Ishikawa (cell line): ENCODE results near the gene SLIT3.

Source experiments
- CREB1 ChIP-seq: IDR thresholded peaks from 2 replicates; pipeline ENCODE4 v1.6.1; 2012; ENCODE audit warnings: low read depth
- EGR1 ChIP-seq: IDR thresholded peaks from 2 replicates; pipeline ENCODE4 v1.6.1; 2012
- EP300 ChIP-seq: IDR thresholded peaks from 2 replicates; pipeline ENCODE4 v1.6.1; 2012; ENCODE audit warnings: borderline replicate concordance
- MAX ChIP-seq: IDR thresholded peaks from 2 replicates; pipeline ENCODE4 v1.6.1; 2012
- RAD21 ChIP-seq: IDR thresholded peaks from 2 replicates; pipeline ENCODE4 v1.6.1; 2012; ENCODE audit warnings: low read depth
- TCF12 ChIP-seq: IDR thresholded peaks from 2 replicates; pipeline ENCODE4 v1.6.1; 2012; ENCODE audit warnings: low read depth
- YY1 ChIP-seq: IDR thresholded peaks from 2 replicates; pipeline ENCODE4 v1.6.1; 2012; ENCODE audit warnings: low read depth
- TF ChIP-seq, protein P1 (sequence below): IDR thresholded peaks from 2 replicates; pipeline ENCODE4 v1.6.1; 2012; ENCODE audit warnings: low read depth, mild to moderate bottlenecking

DNA sequence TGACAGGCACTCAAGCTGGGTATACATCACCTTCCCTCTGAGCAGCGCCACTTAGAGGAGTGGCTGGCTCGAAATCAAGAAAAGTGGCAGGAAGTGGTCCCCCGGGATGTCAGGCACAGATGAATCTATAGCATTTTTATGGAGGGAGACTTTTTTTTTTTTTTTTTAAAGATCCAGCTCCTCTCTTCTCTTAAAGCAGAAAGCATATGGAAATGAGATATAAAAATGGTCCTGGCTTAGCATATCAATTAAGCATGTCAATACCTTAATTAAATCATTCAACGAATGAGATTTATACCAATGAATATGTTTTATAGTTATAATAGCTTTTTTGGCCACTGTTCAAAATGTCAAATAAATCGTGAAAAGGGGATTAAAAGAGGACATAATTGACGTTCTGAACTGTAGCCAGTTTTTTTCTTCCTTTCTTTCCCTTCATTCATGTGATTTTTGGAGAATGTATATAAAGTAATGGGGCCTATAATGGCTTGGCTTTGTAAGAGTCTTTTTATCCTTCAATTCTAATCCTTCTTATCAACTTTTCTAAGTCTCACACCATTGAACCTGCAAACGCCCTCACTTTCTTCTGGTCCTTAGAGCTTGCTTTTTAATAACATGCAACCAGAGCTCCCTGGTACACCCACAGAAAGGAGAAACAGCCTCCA is 402.6 kb downstream of the SLIT3 start:
- TF ChIP-seq, protein P1, sequence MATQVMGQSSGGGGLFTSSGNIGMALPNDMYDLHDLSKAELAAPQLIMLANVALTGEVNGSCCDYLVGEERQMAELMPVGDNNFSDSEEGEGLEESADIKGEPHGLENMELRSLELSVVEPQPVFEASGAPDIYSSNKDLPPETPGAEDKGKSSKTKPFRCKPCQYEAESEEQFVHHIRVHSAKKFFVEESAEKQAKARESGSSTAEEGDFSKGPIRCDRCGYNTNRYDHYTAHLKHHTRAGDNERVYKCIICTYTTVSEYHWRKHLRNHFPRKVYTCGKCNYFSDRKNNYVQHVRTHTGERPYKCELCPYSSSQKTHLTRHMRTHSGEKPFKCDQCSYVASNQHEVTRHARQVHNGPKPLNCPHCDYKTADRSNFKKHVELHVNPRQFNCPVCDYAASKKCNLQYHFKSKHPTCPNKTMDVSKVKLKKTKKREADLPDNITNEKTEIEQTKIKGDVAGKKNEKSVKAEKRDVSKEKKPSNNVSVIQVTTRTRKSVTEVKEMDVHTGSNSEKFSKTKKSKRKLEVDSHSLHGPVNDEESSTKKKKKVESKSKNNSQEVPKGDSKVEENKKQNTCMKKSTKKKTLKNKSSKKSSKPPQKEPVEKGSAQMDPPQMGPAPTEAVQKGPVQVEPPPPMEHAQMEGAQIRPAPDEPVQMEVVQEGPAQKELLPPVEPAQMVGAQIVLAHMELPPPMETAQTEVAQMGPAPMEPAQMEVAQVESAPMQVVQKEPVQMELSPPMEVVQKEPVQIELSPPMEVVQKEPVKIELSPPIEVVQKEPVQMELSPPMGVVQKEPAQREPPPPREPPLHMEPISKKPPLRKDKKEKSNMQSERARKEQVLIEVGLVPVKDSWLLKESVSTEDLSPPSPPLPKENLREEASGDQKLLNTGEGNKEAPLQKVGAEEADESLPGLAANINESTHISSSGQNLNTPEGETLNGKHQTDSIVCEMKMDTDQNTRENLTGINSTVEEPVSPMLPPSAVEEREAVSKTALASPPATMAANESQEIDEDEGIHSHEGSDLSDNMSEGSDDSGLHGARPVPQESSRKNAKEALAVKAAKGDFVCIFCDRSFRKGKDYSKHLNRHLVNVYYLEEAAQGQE: no peak
- TF ChIP-seq EGR1: no peak
- TF ChIP-seq TCF12: no peak
- no peak for TF ChIP-seq MAX
- TF ChIP-seq RAD21: no peak
- TF ChIP-seq EP300: no peak
- TF ChIP-seq CREB1: no peak
- no peak for TF ChIP-seq YY1
